Kidney (tissue), 14 donors: ENCODE data around the gene PIF1. TPM values are rescaled to one million over a fixed set of nuclear protein-coding genes. Genes with fewer than 3 reads are reported as not detected.
A peak's percentile ranks its signal among the peaks of the same experiment; 100 is the strongest.

Source experiments
- DNase-seq, 5 donors: peaks; one replicate each; pipeline ENCODE4 v3.0.0-alpha.2; 2013 to 2020
- FAIRE-seq: peaks from 2 replicates; lab custom pipeline; 2012; peaks lifted over from hg19 to GRCh38; lab: Jason Lieb, UNC
- H3K27ac ChIP-seq, 2 donors: one replicate each; pipeline ENCODE4 v1.7.0; 2013; ENCODE audit warnings: low read depth in 2 of 2, low read length in 2 of 2, inconsistent platforms in 1 of 2
- H3K27me3 ChIP-seq: one replicate; pipeline ENCODE4 v1.7.1; 2013; ENCODE audit warnings: low read length, inconsistent platforms; ENCODE audit not compliant: control insufficient read depth, insufficient read depth
- H3K36me3 ChIP-seq, 3 donors: one replicate each; pipeline versions ENCODE4 v1.7.0 to v1.7.1; 2013; ENCODE audit warnings: low read length in 3 of 3, control low read depth in 1 of 3, inconsistent platforms in 1 of 3; ENCODE audit not compliant: insufficient read depth in 3 of 3, control insufficient read depth in 2 of 3
- H3K4me1 ChIP-seq, 3 donors: one replicate each; pipeline versions ENCODE4 v1.7.0 to v1.7.1; 2013; ENCODE audit warnings: low read length in 3 of 3, inconsistent platforms in 1 of 3, low read depth in 1 of 3; ENCODE audit not compliant: control insufficient read depth in 2 of 3, insufficient read depth in 2 of 3
- H3K4me3 ChIP-seq, 3 donors: one replicate each; pipeline versions ENCODE4 v1.7.0 to v1.8.1; 2013; ENCODE audit warnings: low read length in 3 of 3, control low read depth in 1 of 3, inconsistent platforms in 1 of 3
- H3K9ac ChIP-seq, 3 donors: one replicate each; pipeline versions ENCODE4 v1.7.0 to v1.7.1; 2013; ENCODE audit warnings: low read length in 3 of 3, control low read depth in 1 of 3, inconsistent platforms in 1 of 3
- H3K9me3 ChIP-seq, 3 donors: one replicate each; pipeline versions ENCODE4 v1.7.0 to v1.7.1; 2013; ENCODE audit warnings: low read length in 3 of 3, control low read depth in 1 of 3, inconsistent platforms in 1 of 3; ENCODE audit not compliant: control insufficient read depth in 2 of 3, insufficient read depth in 1 of 3
- intact Hi-C: fragments of 100-400 bp; cut with DNase I; formaldehyde crosslinking; loops from one replicate; pipeline ENCODE4 v1.11.1; 2022
- polyA plus RNA-seq: library from polyadenylated mRNA; stranded (reverse); fragments of 350-450 nt; fragmentation: Illumina TruSeq; extraction: RNeasy Lipid Tissue Mini Kit (QIAGEN cat#74804); gene quantifications from one replicate; pipeline ENCODE4 v1.2.3, GENCODE V29; 2014; ENCODE audit warnings: low read depth, low replicate concordance; ENCODE audit not compliant: insufficient read depth
- total RNA-seq: library from RNA; stranded (reverse); fragmentation: NEBNext Ultra II Directional; extraction: Animal tissue kit (Norgen Biotek cat#: 25700); gene quantifications from one replicate; pipeline ENCODE4 v1.2.1, GENCODE V29; 2021
- TF ChIP-seq, protein P1 (sequence below): IDR thresholded peaks from 3 replicates; pipeline ENCODE4 v1.5.1; 2012; ENCODE audit warnings: mild to moderate bottlenecking, moderate library complexity, borderline replicate concordance; ENCODE audit not compliant: insufficient read depth; ENCODE audit errors: extremely low read depth
- donor health status: control.
- donor health status: control.
- donor health status: control.
- donor health status: control.
- donor health status: control.
- donor health status: DM: yes; HTN: yes; CAD: no.
- donor health status: Normal renal cell carcinoma (clear cell type).

The PIF1 gene
- total and polyA plus RNA-seq, 2 donors from 2014 or later = 0.47 to 2.0 TPM

DNA sequence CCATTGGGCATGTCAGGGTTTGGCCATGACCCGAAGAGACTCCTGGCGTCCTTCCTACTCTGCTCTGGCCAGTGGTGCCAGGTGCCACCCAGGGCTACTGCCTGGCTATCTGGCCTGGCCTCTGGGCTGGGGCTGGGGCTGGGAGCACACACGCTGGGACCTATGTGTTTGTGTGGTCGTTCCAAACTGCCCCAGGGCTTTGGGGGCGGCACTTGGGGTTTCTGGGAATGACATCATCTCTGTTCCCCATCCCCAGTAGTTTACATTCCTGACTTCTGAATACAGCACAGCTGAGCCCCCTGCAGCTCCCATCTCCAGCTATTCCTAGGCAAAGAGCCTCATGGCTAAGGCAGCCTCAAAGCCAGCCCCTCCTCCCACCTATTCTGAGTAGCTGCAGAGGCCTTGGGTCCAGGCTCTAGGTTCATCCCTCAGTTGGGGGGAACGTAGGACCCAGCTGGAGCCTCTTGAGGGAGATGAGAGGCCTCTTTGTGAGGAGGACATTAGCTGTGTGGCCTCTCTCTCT lies 40.6 kb upstream of the PIF1 start:
- TF ChIP-seq, protein P1, sequence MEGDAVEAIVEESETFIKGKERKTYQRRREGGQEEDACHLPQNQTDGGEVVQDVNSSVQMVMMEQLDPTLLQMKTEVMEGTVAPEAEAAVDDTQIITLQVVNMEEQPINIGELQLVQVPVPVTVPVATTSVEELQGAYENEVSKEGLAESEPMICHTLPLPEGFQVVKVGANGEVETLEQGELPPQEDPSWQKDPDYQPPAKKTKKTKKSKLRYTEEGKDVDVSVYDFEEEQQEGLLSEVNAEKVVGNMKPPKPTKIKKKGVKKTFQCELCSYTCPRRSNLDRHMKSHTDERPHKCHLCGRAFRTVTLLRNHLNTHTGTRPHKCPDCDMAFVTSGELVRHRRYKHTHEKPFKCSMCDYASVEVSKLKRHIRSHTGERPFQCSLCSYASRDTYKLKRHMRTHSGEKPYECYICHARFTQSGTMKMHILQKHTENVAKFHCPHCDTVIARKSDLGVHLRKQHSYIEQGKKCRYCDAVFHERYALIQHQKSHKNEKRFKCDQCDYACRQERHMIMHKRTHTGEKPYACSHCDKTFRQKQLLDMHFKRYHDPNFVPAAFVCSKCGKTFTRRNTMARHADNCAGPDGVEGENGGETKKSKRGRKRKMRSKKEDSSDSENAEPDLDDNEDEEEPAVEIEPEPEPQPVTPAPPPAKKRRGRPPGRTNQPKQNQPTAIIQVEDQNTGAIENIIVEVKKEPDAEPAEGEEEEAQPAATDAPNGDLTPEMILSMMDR = no peak
- Histone ChIP-seq H3K27me3 (no peaks in the 10 kb centered on the region), H3K4me1 (no peaks in the 10 kb centered on the region), H3K27ac (no peak overlapping the region), H3K9me3 (no peaks in the 10 kb centered on the region), H3K9ac (no peak overlapping the region), H3K4me3 (no peak overlapping the region), H3K36me3 (peaks cover 0 to 6% (median 5%) of the 10 kb centered on the region in 3 donors)
- DNase-seq = peak in 1 of 5 donors; percentile 68
- intact Hi-C loops = no loop called here
- FAIRE-seq = no peak

DNA sequence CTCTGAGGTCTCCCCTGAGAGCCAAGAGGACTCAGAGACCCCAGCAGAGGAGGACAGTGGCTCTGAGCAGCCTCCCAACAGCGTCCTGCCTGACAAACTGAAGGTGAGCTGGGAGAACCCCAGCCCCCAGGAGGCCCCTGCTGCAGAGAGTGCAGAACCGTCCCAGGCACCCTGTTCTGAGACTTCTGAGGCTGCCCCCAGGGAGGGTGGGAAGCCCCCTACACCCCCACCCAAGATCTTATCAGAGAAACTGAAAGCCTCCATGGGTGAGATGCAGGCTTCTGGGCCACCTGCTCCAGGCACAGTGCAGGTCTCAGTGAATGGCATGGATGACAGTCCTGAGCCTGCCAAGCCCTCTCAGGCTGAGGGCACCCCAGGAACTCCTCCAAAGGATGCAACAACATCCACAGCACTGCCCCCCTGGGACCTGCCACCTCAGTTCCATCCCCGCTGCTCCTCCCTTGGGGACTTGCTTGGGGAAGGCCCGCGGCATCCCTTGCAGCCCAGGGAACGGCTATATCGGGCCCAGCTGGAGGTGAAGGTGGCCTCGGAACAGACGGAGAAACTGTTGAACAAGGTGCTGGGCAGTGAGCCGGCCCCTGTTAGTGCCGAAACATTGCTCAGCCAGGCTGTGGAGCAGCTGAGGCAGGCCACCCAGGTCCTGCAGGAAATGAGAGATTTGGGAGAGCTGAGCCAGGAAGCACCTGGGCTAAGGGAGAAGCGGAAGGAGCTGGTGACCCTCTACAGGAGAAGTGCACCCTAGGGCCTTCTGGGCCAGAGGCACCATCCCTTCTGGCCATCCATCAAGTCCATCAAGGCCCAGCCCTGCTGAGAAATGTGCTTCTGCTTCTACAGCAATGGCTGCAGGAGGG lies 39.9 kb upstream of the PIF1 start:
- TF ChIP-seq, protein P1 = no peak
- H3K4me1 ChIP-seq = no peaks in the 10 kb centered on the region
- no peak overlapping the region for H3K9ac ChIP-seq
- FAIRE-seq (no peak), DNase-seq (no peak)
- H3K36me3 ChIP-seq = peaks cover 0 to 13% (median 10%) of the 10 kb centered on the region in 3 donors
- intact Hi-C loops = no loop called here
- H3K27me3 ChIP-seq = no peaks in the 10 kb centered on the region
- no peak overlapping the region for H3K27ac ChIP-seq
- no peak overlapping the region for H3K4me3 ChIP-seq
- H3K9me3 ChIP-seq = no peaks in the 10 kb centered on the region

GRCh38 chr15:64864068-64864467 lies 38.6 kb upstream of the PIF1 start:
- Histone ChIP-seq H3K27ac (no peak overlapping the region), H3K4me3 (no peak overlapping the region), H3K4me1 (no peaks in the 10 kb centered on the region), H3K9ac (no peak overlapping the region), H3K9me3 (no peaks in the 10 kb centered on the region), H3K27me3 (no peaks in the 10 kb centered on the region), H3K36me3 (peaks cover 0 to 20% (median 15%) of the 10 kb centered on the region in 3 donors)
- DNase-seq = peak in 2 of 5 donors; percentile 42 to 49
- TF ChIP-seq, protein P1 = no peak
- FAIRE-seq = no peak
- intact Hi-C loops = no loop called here
